Measurements from ENCODE around the gene STKLD1.

The STKLD1 gene

GRCh38 chr9:133429214-133429613 is 53.0 kb downstream of the STKLD1 start:
- Histone ChIP-seq H3K9me3 (ENCODE audit: insufficient read depth, low read depth, low read length) (no peaks in the 10 kb centered on the region; the same call in 1 of the 2 replicates), H2AFZ (ENCODE audit: low read length) (no peak overlapping the region), H3K9me2 (replicated peaks; ENCODE audit: low read depth, low read length) (no peaks in the 10 kb centered on the region), H3F3A (ENCODE audit: low read depth) (no peaks in the 10 kb centered on the region), H3K9ac (ENCODE audit: low read depth, low read length, poor library complexity, severe bottlenecking) (no peak overlapping the region), H3K4me2 (ENCODE audit: low read depth, low read length, poor library complexity, severe bottlenecking) (no peak overlapping the region), H3K36me3 (ENCODE audit: insufficient read depth, low read length) (no peaks in the 10 kb centered on the region), H4K20me1 (ENCODE audit: insufficient read depth, low read length, poor library complexity, severe bottlenecking) (no peaks in the 10 kb centered on the region), H3K27me3 (ENCODE audit: insufficient read depth, low read length, poor library complexity, severe bottlenecking) (no peaks in the 10 kb centered on the region), H3K4me1 (ENCODE audit: insufficient read depth, low read length, poor library complexity, severe bottlenecking) (no peaks in the 10 kb centered on the region), H3K79me2 (ENCODE audit: insufficient read depth, low read length) (no peaks in the 10 kb centered on the region), H3K4me3 (ENCODE audit: low read length, poor library complexity, severe bottlenecking) (no peak overlapping the region)
- TF ChIP-seq EZH2phosphoT487 (IDR thresholded peaks at IDR 0.05; ENCODE audit: borderline replicate concordance): no peak
- TF ChIP-seq, protein P1, sequence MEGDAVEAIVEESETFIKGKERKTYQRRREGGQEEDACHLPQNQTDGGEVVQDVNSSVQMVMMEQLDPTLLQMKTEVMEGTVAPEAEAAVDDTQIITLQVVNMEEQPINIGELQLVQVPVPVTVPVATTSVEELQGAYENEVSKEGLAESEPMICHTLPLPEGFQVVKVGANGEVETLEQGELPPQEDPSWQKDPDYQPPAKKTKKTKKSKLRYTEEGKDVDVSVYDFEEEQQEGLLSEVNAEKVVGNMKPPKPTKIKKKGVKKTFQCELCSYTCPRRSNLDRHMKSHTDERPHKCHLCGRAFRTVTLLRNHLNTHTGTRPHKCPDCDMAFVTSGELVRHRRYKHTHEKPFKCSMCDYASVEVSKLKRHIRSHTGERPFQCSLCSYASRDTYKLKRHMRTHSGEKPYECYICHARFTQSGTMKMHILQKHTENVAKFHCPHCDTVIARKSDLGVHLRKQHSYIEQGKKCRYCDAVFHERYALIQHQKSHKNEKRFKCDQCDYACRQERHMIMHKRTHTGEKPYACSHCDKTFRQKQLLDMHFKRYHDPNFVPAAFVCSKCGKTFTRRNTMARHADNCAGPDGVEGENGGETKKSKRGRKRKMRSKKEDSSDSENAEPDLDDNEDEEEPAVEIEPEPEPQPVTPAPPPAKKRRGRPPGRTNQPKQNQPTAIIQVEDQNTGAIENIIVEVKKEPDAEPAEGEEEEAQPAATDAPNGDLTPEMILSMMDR (conservative IDR thresholded peaks at IDR 0.05; ENCODE audit: low read length): no peak

DNA sequence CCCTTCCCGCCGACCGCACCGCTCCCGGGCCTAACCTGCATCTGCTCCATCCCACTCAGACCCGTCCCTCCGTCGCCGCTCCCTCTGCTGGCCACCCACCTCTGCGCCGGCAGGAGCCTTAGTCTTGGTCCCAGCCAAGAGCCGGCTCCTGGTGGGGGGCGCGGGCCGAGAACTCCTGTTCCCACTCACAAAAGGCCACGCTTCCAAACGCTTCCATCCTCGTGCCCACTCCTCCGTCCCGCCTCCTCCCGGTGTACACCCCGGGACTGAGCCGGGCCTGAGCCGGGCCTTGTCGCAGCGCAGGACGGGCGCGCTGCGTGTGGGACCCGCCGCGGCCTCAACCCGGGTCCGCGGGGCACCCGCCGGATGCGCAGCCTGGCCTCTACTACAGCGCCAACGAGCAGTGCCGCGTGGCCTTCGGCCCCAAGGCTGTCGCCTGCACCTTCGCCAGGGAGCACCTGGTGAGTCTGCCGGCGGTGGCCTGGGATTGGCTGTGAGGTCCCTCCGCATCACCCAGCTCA is 53.5 kb downstream of the STKLD1 start:
- H3K9me3 ChIP-seq (ENCODE audit: insufficient read depth, low read depth, low read length): no peaks in the 10 kb centered on the region; the same call in 1 of the 2 replicates
- no peaks in the 10 kb centered on the region for H4K20me1 ChIP-seq (ENCODE audit: insufficient read depth, low read length, poor library complexity, severe bottlenecking)
- H3K36me3 ChIP-seq (ENCODE audit: insufficient read depth, low read length): no peaks in the 10 kb centered on the region
- no peak overlapping the region for H2AFZ ChIP-seq (ENCODE audit: low read length)
- no peaks in the 10 kb centered on the region for H3K9me2 ChIP-seq (replicated peaks; ENCODE audit: low read depth, low read length)
- no peak overlapping the region for H3K4me3 ChIP-seq (ENCODE audit: low read length, poor library complexity, severe bottlenecking)
- no peak overlapping the region for H3K4me2 ChIP-seq (ENCODE audit: low read depth, low read length, poor library complexity, severe bottlenecking)
- H3K79me2 ChIP-seq (ENCODE audit: insufficient read depth, low read length): no peaks in the 10 kb centered on the region
- H3K27me3 ChIP-seq (ENCODE audit: insufficient read depth, low read length, poor library complexity, severe bottlenecking): no peaks in the 10 kb centered on the region
- TF ChIP-seq EZH2phosphoT487 (IDR thresholded peaks at IDR 0.05; ENCODE audit: borderline replicate concordance): no peak
- TF ChIP-seq, protein P1 (conservative IDR thresholded peaks at IDR 0.05; ENCODE audit: low read length): no peak
- H3F3A ChIP-seq (ENCODE audit: low read depth): no peaks in the 10 kb centered on the region
- H3K9ac ChIP-seq (ENCODE audit: low read depth, low read length, poor library complexity, severe bottlenecking): no peak overlapping the region
- no peaks in the 10 kb centered on the region for H3K4me1 ChIP-seq (ENCODE audit: insufficient read depth, low read length, poor library complexity, severe bottlenecking)

DNA sequence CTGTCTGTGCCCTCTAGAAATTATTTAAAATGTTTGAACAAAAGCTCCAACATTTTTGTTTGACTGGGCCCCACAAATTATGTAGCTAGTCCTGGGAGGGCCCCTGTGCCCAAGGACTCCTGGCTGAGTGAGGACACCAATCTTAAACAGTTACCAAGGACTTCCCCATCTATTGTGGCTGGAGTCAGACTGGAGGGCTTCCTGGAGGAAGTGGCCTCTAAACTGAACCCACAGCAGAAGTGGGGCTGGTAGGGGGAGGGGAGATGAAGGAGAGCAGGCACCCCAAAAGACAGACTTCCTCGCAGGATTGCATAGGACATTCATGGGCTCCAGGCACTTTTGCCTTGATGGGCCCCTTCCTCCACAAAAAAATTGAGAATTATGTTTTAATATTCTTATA is 54.1 kb downstream of the STKLD1 start:
- Histone ChIP-seq H3K9ac (ENCODE audit: low read depth, low read length, poor library complexity, severe bottlenecking) (no peak overlapping the region), H2AFZ (ENCODE audit: low read length) (no peak overlapping the region), H3K4me2 (ENCODE audit: low read depth, low read length, poor library complexity, severe bottlenecking) (no peak overlapping the region), H3K9me3 (ENCODE audit: insufficient read depth, low read depth, low read length) (no peaks in the 10 kb centered on the region; the same call in 1 of the 2 replicates), H3K9me2 (replicated peaks; ENCODE audit: low read depth, low read length) (no peaks in the 10 kb centered on the region), H4K20me1 (ENCODE audit: insufficient read depth, low read length, poor library complexity, severe bottlenecking) (no peaks in the 10 kb centered on the region), H3K36me3 (ENCODE audit: insufficient read depth, low read length) (no peaks in the 10 kb centered on the region), H3K27me3 (ENCODE audit: insufficient read depth, low read length, poor library complexity, severe bottlenecking) (no peaks in the 10 kb centered on the region), H3K4me1 (ENCODE audit: insufficient read depth, low read length, poor library complexity, severe bottlenecking) (no peaks in the 10 kb centered on the region), H3K4me3 (ENCODE audit: low read length, poor library complexity, severe bottlenecking) (no peak overlapping the region), H3K79me2 (ENCODE audit: insufficient read depth, low read length) (no peaks in the 10 kb centered on the region), H3F3A (ENCODE audit: low read depth) (no peaks in the 10 kb centered on the region)
- TF ChIP-seq, protein P1 (conservative IDR thresholded peaks at IDR 0.05; ENCODE audit: low read length): no peak
- TF ChIP-seq EZH2phosphoT487 (IDR thresholded peaks at IDR 0.05; ENCODE audit: borderline replicate concordance): no peak

Data from Loucy (cell line).